ENCODE data around the gene MRM1. TPM values are rescaled to one million over a fixed set of nuclear protein-coding genes. Genes with fewer than 3 reads are reported as not detected.

The MRM1 gene
- total RNA-seq, result 6.5 and 7.9 TPM in 2 replicates

GRCh38 chr17:36601303-36602029 lies at the start of gene MRM1:
TSS of gene MRM1 (plus strand) at chr17:36601583. CDS start at chr17:36601811, 228 bp downstream.

GRCh38 chr17:36591434-36592315 lies 9.7 kb upstream of the MRM1 start, which contains the start of gene DHRS11:
TSS of gene DHRS11 (plus strand) at chr17:36591879. CDS start at chr17:36592010, 131 bp downstream.

Other genes with a start within 250 kb of the MRM1 start
- not detected in 2 replicates for gene TBC1D3H, start 213.1 kb upstream of the MRM1 start, total RNA-seq
- 17.4 and 20.9 TPM in 2 replicates for gene ZNHIT3, start 114.9 kb upstream of the MRM1 start, total RNA-seq
- gene MYO19, start 66.7 kb upstream of the MRM1 start, total RNA-seq, result 38.6 and 64.4 TPM in 2 replicates
- gene PIGW, start 66.6 kb upstream of the MRM1 start, total RNA-seq, result 3.7 and 12.3 TPM in 2 replicates
- 46.2 and 48.3 TPM in 2 replicates for gene GGNBP2, start 56.7 kb upstream of the MRM1 start, total RNA-seq
- 4.2 and 9.2 TPM in 2 replicates for gene DHRS11, start 9.7 kb upstream of the MRM1 start, total RNA-seq

Data from regular cardiac myocyte (primary cell).